HT1080 (cell line): Measurements from ENCODE around the gene SH2B3. TPM values are rescaled to one million over a fixed set of nuclear protein-coding genes. Genes with fewer than 3 reads are reported as not detected.
"Not testable (repeated sequence)": the region's sequence is repeated elsewhere in the genome, so short reads cannot be mapped to it uniquely, and the experiment has no call there.

Experiments
- DNase-seq: peaks from one replicate; pipeline ENCODE4 v3.0.0-alpha.2; 2015; ENCODE audit warnings: low read depth
- total RNA-seq: library from RNA; depleted of rRNA; stranded (reverse); fragments of >200 nt; shearing (Covaris generic); gene quantifications from 2 replicates; pipeline ENCODE4 v1.2.3, GENCODE V29; 2014; rRNA removed

The SH2B3 gene
- total RNA-seq, 1 experiment from 2014 or later: 69.6 TPM

GRCh38 chr12:111457577-111457976 lies 51.9 kb downstream of the SH2B3 start:
- DNase-seq: no peak

- DNase-seq: no peak
Observed at GRCh38 chr12:111458546-111459172, 52.9 kb downstream of the SH2B3 start.

GRCh38 chr12:111460111-111460510 lies 54.4 kb downstream of the SH2B3 start:
- not testable (repeated sequence) for DNase-seq

GRCh38 chr12:111462210-111462769 lies 56.6 kb downstream of the SH2B3 start:
- no peak for DNase-seq

DNA sequence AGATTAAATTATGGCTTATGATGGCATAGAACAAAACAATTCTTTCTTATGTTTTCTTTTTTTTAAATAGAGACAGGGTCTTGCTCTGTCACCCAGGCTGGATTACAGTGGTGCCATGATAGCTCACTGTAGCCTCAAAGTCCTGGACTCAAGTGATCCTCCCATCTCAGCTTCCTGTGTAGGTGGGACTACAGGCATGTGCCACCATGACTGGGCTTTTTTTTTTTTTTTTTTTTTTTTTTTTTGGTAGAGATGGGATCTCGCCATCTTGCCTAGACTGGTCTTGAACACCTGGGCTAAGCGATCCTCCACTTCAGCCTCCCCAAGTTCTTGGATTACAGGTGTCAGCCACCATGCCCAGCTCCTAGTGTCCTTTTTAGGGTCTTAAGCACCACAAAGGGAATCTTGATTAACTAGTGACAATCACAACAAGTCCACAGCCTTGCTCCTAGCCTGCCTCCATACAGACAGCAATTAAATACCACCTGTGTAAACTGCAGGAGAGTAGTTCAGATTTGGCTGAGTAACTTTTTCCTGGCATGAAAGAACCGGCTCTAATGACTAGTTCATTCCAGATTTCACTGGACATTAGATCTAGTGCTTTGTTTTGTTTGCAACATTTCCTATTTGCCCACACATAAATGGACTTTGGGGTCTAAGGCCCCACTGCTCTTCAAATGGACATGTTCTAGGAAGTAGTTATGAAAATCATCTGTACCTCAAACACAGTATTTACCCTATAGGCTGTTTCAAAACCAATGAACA lies 61.6 kb downstream of the SH2B3 start:
- DNase-seq: no peak

GRCh38 chr12:111467857-111468241 lies 62.1 kb downstream of the SH2B3 start:
- DNase-seq: no peak

DNA sequence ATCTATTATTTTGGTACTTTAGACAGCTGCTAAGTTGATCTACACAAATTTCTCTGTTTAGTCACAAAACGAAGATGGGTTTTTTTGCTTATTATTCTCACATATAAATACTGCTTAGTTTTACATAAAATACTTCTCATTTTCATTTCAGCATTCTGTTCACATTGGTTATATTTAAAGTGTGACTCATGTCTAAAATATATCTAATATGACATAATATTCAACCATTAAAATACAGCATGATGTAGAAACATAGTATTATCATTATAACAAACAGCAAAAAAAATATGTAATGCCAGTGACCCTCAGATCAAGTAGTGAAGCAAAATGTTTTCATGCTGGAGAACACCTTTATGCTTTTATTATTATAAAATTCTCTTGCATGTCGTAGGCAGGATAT lies 63.7 kb downstream of the SH2B3 start:
- DNase-seq: no peak

DNA sequence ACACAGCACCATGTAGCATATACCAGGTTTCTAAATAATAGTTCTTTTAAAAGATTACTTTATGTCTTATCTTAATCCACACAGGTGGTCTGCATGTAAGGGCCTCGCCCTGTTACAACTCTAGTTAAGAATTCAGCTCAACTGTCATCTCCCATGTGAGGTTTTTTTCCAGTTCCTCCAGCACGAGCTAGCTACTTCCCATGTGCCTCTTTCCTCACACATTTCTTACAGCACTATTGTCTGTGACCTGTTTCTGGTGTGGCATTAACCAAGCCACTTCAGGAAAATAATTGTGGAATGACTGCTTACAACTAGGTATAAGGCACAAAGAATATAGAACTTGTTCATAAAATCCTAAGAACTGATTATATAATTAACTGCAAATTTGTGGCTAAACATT lies 65.5 kb downstream of the SH2B3 start:
- DNase-seq: no peak

- no peak for DNase-seq
Observed at GRCh38 chr12:111482462-111482861, 76.7 kb downstream of the SH2B3 start.

DNA sequence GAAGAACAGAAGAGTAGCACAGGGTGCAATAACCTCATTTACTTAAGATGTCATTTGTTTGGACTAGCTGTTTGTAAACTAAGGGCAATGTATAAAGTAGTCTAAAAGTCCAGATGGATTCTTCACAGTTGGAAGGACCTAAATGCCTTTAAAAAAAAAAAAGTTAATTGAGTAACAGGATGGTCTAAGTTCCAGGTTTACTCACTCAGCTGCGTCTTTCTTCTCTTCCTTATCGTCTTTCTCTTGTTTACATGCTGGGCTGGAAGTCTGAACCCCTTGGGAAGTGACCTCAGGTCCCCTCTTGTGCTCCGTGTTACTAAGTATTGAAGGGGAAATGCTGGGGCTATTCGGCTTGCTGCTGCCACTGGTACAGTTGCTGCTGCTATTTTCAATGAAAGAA lies 82.5 kb downstream of the SH2B3 start:
- DNase-seq: no peak

DNA sequence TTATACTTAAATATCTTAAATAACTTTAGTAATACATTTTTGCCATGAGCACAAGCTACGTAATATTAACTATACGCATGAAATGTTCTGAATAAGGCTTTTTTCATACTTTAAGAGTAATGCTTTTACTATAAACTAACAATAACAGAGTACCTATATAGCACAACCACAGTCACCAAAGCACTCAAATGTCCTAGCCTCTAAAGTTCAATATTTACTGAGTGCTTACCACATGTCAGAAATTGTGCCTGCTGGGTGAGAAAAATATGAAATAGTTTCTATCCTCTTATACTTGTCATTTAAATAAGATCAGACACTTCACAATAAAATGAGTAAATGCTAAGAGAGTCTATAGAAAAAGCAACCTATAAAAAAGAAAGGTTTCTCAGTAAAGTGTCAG lies 83.1 kb downstream of the SH2B3 start:
- no peak for DNase-seq

DNA sequence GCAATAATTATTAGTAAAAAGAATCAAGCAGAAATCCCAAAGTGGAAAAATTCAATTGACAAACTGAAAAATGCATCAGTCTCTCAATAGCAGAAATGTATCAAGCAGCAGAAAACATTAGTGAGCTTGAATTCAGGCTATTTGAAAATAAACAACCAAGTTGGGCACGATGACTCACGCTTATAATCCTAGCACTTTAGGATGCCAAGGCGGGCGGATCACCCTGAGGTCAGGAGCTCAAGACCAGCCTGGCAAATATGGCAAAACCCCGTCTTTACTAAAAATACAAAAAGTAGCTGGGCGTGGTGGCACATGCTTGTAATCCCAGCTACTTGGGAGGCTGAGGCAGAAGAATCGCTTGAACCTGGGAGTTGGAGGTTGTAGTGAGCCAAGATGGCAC lies 87.3 kb downstream of the SH2B3 start:
- DNase-seq: peak; percentile 72

- no peak for DNase-seq
Observed at GRCh38 chr12:111494676-111495075, 89.0 kb downstream of the SH2B3 start.

Other genes with a start within 250 kb of the SH2B3 start
- 4.1 and 4.2 TPM in 2 replicates for gene PHETA1, start 36.8 kb upstream of the SH2B3 start, total RNA-seq
- 12.3 and 18.9 TPM in 2 replicates for gene ATXN2, start 193.4 kb downstream of the SH2B3 start, total RNA-seq